HG03558 (cell line): Measurements from ENCODE around the gene FNDC11.

Experiments used
- ATAC-seq: cut with Tn5 transposase; IDR thresholded peaks from one replicate; pipeline ENCODE4 v1.9.1; 2021; ENCODE audit warnings: moderate number of reproducible peaks; ENCODE audit not compliant: unreplicated experiment; ENCODE audit errors: extremely low read depth

Gene FNDC11

DNA sequence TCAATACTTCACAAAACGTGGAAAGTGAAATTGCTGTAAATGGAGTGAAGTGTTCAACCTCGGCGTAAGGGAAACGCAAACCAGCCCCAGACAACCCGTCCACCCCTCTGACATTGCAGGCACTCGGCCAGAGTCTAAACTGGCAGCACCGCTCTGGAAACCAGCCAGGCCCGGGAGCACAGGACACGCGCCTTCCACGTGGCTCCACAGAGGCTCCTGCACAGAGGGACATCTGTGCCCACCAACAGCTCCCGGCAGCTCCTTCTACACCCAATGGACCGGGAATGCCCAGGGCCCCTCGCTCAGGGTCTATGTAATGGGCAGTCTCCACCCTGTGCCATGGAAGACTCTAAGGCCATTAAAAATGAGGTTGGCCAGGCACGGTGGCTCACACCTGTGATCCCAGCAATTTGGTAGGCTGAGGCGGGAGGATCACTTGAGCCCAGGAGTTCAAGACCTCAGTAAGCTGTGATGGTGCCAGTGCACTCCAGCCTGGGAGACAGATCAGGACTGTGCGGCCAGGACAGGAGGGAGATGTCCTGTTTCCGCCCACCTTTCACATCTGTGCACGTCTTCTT is 23.4 kb downstream of the FNDC11 start:
- no peak for ATAC-seq

DNA sequence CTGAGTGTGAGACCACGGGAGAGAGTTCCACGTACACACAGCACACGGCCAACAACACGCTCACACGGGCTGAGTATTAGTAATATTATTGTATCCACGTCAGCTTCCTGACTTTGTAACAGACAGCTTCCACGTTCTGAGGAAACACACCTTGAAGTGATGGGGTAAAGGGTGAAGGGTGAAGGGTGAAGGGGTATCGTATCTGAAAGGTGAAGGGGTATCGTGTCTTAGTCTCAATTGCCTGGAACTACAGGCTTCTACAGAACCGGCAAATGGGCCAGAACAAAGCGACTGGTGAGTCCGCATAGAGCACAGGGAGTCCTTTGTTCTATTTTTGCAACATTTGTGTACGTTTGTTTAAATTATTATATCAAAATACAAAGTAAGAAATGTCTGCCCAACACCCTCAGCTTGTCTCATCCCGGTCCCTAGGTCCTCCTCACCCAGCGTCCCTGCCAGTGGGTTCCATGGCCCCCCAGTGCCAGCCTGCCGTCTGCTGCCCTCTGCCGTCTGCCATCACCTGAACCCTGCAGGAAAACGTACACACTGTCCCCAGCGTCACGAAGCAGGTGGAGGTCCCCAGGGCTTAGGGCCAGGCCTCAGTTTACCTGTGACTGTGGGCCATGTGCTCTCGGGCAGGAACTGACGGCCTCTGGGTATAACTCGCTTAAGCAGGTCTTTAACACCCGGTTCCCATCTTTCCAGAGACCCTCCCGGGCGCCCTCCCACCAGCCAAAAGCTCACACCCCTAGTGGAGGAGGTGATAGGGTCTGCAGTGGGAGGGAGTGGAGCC is 24.5 kb downstream of the FNDC11 start:
- no peak for ATAC-seq

DNA sequence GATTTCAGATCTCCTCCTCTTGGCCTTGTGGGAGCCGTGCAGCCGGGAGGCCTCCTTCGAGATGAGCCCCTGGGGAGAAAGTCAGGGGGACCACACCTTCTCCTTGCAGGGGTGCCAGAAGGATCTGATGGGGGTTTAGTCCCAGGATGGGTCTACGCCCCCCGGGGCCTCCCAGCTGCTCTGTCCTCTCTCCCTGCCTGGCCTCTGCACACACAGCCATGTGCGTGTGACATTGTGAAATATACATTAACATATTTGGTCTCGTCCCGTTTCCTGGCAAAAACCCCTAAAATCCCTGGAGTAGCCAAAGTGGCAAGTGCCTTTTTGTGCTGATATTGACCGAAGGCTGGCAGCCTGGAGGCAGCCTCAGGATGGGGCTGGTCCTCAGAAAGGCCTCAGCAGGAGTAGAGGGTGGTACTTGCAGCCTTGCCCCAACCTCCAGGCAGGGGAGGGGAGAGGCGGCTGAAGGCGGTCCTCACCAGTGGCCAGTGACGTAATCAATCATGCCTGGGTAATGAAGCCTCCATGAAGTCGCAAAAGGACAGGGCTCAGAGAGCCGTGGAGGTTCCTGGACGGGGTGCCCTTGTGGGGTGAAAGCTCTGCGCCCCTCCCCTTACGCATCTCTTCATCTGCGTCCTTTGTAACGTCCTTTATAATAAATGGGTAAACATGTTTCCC is 25.2 kb downstream of the FNDC11 start:
- no peak for ATAC-seq

DNA sequence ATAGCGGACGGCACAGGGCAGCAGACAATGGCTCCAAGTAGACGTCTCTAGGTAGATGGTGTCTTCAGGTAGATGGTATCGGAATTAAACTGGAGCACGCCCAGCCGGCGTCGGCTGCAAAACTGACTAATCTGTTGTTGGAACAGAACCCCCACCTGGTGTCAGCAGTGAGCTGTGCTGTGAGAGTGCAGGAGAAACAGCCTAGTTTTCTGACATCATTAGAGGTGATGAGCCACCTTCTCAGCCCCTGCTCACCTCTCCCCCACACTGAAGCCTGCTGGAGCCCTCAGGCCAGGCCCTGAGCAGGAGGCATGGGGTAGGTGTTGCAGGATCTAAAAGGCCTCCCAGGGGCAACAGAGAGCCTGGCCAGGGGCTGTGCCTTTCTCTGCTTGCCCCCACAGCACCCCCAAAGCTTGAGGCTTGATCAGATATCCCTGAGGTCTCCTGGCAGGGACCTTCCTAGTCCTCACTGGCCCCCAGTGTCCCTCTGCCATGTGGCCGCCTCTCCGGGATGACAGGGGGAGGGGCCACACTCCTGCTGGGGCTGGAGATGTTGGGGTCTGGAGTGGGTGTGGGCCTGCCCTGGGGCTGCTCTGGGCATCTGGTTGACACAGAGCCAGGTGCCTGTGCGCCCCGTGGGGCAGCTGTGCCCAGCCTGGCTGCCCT is 27.0 kb downstream of the FNDC11 start:
- ATAC-seq, result no peak

DNA sequence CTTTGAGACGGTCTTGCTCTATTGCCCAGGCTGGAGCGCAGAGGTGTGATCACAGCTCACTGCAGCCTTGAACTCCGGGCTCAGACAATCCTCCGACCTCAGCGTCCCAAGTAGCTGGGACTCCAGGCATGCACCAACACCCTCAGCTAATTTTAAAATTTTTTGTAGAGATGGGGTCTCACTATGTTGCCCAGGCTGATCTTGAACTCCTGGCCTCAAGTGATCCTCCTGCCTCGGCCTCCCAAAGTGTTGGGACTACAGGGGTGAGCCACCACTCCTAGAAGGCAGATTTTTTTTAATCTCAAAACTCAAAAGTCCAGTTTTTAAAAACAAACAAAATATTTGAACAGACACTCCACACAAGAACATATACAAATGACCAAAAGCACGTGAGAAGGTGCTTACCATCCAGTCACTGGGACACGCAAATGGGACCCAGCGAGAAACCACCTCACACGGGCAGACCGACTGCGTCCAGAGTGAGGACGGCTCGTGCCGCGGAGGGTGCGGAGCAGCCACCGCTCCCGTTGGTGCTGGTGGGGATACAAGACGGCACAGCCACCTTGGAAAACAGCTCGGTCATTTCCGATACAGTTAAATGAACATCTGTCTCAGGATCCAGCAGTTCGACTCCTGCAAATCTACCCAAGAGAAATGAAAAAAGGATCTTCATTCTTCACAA is 28.6 kb downstream of the FNDC11 start:
- ATAC-seq, result no peak

DNA sequence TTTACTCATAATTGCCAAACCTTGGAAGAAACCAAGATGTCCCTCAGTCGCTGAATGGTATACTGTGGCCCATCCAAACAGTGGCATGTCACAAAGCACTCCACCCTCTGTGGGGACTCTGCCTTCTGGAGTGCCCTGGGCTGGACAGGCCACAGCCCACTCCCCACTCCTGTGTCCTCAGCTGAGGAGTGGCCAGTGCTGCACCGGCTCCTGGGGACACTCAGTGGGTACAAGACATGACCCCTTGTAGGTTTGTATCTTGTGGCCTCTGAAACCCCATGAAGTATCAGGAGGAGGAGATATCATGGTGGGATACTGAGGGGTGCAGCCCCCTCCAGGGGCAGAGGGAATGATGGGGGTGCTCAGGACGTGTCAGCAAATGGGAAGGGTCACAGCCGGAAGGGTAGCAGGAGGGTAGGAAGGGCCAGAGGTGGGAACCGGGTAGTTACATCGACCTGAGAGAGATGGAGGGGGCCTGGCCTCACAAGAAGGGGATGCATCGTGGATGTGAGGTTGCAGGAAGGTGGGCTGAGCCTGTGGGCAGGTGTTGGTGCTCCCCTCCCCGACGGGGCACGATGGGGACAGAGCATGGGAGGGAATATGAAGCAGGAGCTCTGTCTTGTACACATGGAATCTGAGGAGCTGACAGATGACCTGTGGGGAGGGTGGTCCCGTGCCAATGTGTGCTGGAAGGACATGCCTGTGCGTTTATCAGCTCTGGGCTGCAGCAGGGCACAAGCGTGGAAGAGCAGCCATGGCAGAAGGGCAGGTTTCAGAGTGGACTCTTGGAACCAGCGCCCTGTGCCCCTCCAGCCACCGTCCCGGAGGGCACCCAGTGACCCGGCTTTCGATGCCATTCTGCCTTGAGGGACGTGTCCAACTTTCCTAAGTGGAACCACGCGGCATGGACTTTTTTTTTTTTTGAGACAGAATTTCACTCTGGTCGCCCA is 31.9 kb downstream of the FNDC11 start:
- ATAC-seq, result no peak

DNA sequence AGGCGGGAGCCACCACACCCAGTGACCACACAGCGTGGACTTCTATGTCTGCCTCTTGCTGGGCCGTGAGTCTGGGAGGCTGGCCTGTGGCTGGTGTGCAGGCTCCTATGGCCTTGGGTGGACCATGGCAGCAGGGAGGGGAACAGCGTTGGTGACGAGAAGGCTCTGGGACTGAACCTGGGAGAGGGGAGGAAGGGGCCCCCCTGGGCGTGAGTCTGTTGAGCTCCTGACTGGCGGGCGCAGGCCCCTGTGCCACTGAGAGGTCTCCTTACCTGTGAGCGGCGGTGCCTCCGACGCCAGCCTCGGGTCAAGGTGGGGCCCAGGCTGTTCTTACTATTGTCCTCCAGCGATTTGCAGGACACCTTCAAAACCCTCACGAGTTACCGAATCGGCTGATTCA is 32.8 kb downstream of the FNDC11 start:
- ATAC-seq, result no peak

DNA sequence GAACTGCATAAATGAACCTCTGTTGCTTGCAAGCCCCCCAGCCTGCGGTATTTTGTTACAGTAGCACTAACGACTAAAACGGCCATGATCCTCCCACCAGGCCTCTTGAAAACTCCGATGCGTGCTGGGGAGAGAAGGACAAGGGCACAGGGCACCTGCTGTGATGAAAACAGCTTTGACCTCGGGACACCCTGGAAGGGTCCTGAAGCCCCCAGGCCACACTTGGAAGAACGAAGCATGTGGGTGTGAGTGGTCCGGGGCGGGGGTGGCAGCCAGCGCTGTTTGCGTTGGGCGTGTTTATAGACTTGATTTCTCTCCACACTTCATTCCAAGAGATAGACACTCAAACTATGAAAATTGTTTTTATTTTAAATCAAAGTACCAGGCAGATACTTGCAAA is 33.3 kb downstream of the FNDC11 start:
- no peak for ATAC-seq

DNA sequence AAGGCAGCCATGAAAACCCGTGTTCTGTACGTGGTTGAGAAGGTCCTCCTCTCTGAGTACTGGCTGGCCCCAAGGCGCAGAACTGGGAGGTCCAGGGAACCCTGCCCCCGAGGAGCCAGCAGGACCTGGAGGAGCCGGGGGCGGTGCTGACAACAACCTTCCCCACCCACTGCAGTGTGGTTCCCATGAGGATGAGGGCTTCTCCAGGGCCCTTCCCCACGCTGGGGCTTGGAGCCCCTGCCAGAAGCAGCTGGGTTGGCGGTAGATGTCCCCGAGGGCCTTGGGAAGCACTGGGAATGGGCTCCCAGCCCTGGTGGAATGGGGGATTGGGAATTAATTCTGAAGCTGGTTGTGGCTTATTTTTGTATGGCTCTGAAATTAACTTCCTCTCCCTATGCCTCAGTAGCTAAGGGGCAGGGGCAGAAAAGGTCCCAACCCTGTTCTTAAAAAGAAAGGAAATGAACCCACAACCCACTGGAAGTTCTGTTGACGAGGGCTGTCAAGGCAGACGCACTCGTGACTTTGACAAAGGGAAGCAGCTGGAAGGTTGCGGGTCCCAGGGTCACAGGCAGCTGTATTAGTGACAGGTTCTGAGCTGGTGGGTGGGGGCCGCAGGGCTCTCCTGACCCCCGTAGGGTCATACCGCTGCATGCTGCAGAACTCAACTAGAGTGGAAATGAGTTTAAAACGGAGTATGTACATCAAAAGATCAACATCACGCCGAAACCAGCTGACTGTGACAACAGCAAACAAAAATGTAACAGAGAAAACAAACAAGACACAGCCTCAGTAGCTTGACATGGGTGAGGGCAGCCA is 34.0 kb downstream of the FNDC11 start:
- no peak for ATAC-seq

DNA sequence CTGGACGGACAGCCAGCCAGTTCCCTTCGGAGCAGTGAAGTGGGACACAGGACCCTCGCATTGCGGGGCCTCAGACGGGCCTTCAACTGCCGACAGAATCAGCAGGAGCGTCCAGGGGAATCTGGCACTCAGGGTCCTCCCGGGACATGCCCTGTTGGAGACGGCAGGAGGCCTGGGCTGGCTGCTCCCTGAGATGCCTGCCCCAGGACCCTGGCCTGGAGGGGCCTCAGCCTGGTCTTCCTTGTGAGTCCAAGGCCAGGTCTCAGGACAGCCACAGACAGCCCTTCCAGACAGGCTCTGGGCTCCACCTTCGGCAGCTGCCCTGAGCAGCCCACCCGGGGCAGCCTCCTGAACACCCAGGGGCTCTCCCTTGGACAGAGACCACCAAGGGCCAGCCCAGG is 34.7 kb downstream of the FNDC11 start:
- ATAC-seq, result no peak

DNA sequence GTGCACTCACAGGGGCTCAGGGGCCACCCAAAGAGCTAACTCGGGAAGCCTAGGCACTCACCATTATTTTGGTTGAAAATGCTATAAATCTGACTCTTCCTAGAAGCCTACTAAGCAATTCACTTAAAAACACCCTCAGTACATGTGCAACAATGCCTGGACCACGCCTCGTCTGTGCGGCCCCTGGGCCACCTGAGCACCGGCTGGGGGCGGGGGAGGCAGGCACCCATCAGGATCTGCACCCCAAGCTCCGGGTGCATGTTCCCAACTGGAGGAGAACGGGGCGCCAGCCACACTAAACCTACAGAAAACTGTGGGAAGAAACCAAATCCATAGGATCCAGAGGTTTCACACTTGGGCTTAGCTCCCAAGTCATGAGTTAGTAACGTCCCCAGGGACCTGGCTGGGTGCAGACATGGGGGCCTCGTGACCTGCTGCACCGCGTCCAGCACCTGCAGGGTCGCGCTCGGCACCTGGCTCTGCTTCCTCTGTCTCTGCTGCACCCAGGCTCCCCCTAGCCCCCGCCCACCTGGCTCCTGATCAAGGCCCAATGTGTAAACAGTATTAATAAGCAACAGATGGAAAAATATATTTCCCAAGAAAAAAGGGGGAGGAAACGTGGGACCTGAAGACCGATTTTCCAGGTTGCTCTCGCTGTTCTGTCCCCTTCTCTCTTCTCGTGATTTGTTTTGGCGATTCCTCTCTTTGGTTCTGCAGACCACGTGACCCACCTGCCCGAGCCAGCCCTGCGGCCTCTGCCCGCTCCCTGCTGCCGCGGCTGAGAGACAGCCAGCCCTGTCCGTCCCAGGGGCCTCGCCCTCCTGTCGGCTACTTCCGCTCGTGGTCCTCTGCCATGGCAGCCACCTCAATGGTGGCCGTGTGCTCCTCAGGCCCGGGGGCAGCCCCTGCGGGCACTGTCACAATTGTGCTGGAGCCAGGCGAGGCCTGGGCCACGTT is 35.6 kb downstream of the FNDC11 start:
- ATAC-seq, result no peak

DNA sequence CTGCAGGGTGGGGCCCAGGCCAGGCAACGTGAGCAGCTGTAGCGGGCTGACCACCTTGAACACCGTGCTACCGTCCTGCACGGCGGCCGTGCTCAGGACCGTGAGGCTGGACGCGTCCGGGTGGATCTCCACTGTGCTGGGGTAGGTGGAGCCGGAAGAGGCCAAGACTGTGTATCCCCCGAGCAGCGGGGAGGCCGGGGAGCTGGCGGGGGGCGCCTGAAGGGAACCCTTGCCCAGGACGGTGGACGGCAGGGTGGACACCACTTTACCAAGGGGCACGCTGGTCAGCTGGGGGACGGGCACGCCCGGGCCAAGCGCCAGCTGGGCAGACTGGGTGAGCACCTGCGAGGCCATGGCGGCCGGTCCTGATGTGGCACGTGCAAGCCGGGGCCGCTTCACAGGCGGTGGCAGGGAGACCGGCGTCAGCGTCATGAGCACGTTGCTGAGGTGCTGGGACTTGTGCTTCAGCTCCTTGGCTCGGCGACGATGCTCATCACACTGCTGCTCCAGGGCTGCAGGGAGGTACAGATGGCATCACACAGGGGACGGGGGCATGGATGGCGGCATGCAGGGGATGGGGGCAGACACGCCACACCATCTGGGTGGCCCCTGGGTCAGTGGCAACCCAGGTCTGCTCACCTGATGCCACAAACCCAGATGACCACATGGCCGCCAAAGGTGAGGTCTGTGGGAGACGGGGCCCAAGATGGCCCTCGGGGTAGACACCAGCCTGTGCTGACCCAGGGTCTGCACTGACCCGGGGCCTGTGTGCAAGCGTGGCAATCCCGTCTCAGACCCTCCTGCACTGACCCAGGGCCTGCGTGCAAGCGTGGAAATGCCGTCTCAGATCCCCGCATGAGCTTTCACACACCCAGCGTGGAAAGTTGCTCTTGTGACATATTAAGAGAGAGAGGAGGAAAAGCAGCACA is 36.5 kb downstream of the FNDC11 start:
- no peak for ATAC-seq

DNA sequence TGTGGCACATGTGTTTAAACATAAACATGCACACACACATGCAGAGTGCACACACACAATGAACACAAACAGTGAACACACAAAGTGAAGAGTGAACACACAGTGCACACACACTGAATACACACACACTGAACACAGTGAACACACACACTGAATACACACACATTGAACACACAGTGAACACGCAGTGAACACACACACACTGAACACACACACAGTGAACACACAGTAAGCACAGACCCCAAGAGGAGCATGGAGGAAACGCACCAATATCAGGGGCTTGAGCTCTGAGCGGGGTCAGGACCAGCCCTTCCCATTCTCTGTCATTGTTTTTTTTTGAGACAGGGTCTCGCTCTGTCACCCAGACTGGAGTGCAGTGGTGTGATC is 37.2 kb downstream of the FNDC11 start:
- ATAC-seq, result no peak

DNA sequence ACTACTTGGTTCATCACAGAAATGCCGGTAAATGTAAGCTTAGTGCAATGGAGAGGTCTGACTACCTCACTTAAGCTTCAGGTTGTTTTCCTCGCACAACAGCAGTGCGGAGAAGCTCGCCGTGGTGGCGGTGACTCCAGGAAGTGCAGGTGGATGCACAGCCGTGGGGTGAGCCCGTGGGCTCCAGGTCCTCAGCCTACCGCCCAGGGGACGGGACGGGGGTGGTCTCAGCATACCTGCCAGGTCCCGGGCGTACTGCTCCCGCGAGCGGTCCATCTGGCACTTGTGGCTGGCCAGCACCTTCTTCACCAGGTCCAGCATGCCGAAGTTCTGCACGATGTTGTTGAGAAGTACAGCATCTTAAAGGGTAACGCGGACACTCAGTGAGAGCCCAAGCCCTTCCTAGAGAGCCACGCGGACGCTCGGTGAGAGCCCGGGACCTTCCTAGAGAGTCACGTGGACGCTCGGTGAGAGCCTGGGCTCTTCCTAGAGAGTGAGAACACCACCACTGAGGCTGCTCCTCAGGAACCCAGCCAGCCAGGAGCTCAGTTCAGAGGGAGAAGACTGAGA is 37.9 kb downstream of the FNDC11 start:
- no peak for ATAC-seq

DNA sequence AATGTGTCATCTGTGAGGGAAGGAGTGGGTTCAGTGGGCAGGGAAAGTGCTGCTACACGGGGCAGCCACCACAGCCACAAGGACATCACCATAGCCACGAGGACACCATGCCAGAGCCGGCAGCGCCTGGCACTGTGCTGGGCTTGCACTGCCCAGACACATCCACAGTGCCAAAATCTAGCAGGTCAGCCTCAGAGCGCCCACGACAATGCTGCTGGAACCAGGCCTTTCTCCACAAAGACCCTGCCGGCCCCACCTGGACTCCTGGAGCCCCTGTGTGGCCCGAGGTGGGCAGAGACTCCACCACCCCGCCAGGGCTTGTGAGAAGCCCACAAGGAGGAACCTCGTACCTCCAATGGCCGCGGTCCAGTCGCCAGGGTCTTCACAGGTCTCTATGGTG is 38.7 kb downstream of the FNDC11 start:
- no peak for ATAC-seq

DNA sequence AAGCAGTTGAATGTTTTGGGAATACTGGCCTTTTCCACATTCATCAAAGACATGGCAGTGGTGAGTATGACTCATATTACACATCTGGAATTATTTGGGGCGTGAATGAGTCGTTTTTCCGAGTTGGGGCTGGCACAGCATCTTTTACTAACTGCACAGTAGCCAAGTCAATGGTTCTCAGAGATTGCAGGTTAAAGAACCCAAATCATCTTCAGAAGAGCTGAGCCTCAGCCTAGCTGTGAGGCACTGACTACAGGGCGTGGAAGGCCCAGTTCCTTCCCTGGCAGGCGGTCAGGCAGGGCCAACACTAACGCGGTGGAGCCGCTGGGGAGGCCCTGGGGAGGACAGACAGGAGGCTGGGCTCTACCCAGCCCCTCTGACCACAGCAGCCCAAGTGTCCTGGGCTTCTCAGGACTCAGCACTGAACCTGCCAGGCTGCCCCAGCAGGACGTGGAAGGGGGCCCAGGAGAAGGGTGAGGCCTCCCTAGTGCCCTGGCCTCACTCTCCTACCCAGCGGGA is 40.1 kb downstream of the FNDC11 start:
- no peak for ATAC-seq
